SIG-M5 treated with dmso at 0.1 percent for 504 hours (cell line): ENCODE results near the gene MAGEA8.
"Not testable (repeated sequence)": the region's sequence is repeated elsewhere in the genome, so short reads cannot be mapped to it uniquely, and the experiment has no call there.

Experiments used
- DNase-seq: peaks from one replicate; lab custom pipeline; 2025; ENCODE audit not compliant: unreplicated experiment; lab: John Stamatoyannopoulos, UW

MAGEA8 gene

GRCh38 chrX:149881081-149881711 is at the start of gene MAGEA8:
Gene MAGEA8, plus strand, starts transcription at chrX:149881183. Its CDS starts 3,090 bp downstream, at chrX:149884273.
- DNase-seq: no peak

- DNase-seq: no peak
These were observed 49.5 kb upstream of the MAGEA8 start for GRCh38 chrX:149831473-149831872.

- not testable (repeated sequence) for DNase-seq
These were observed 44.3 kb upstream of the MAGEA8 start for GRCh38 chrX:149836728-149837127.

GRCh38 chrX:149837167-149837566 is 43.8 kb upstream of the MAGEA8 start:
- DNase-seq: no peak

- DNase-seq: no peak
These were observed 43.3 kb upstream of the MAGEA8 start for GRCh38 chrX:149837639-149838038.

- no peak for DNase-seq
These were observed 39.1 kb upstream of the MAGEA8 start for GRCh38 chrX:149841929-149842328.

- no peak for DNase-seq
These were observed 35.6 kb upstream of the MAGEA8 start for GRCh38 chrX:149845385-149845784.

GRCh38 chrX:149846789-149847188 is 34.2 kb upstream of the MAGEA8 start:
- no peak for DNase-seq

- DNase-seq: no peak
These were observed 32.1 kb upstream of the MAGEA8 start for GRCh38 chrX:149848855-149849254.

- DNase-seq: no peak
These were observed 31.2 kb upstream of the MAGEA8 start for GRCh38 chrX:149849787-149850186.

GRCh38 chrX:149851864-149852263 is 29.1 kb upstream of the MAGEA8 start:
- DNase-seq: no peak

GRCh38 chrX:149853925-149854324 is 27.1 kb upstream of the MAGEA8 start:
- no peak for DNase-seq

- DNase-seq: no peak
These were observed 22.4 kb upstream of the MAGEA8 start for GRCh38 chrX:149858592-149858991.

- no peak for DNase-seq
These were observed 20.5 kb upstream of the MAGEA8 start for GRCh38 chrX:149860445-149860844.

GRCh38 chrX:149865390-149865789 is 15.6 kb upstream of the MAGEA8 start:
- DNase-seq: no peak

- DNase-seq: no peak
These were observed 13.5 kb upstream of the MAGEA8 start for GRCh38 chrX:149867488-149867887.

- DNase-seq: no peak
These were observed 10.1 kb upstream of the MAGEA8 start for GRCh38 chrX:149870840-149871239.

- no peak for DNase-seq
These were observed 9.6 kb upstream of the MAGEA8 start for GRCh38 chrX:149871433-149871832.

GRCh38 chrX:149871940-149872339 is 9.0 kb upstream of the MAGEA8 start:
- no peak for DNase-seq

GRCh38 chrX:149877157-149877556 is 3.8 kb upstream of the MAGEA8 start:
- no peak for DNase-seq

GRCh38 chrX:149877636-149878035 is 3.3 kb upstream of the MAGEA8 start:
- DNase-seq: no peak

GRCh38 chrX:149890828-149891227 is 9.8 kb downstream of the MAGEA8 start:
- not testable (repeated sequence) for DNase-seq

- no peak for DNase-seq
These were observed 17.6 kb downstream of the MAGEA8 start for GRCh38 chrX:149898554-149898953.
